NCI-H2171 treated with DMSO at 0.1 percent for 48 hours (cell line): ENCODE results near the gene PIPOX.
A peak's percentile ranks its signal among the peaks of the same experiment; 100 is the strongest.
"Not testable (repeated sequence)": the region's sequence is repeated elsewhere in the genome, so short reads cannot be mapped to it uniquely, and the experiment has no call there.

Experiments
- DNase-seq: peaks from one replicate; lab custom pipeline; 2025; lab: John Stamatoyannopoulos, UW

PIPOX gene

DNA sequence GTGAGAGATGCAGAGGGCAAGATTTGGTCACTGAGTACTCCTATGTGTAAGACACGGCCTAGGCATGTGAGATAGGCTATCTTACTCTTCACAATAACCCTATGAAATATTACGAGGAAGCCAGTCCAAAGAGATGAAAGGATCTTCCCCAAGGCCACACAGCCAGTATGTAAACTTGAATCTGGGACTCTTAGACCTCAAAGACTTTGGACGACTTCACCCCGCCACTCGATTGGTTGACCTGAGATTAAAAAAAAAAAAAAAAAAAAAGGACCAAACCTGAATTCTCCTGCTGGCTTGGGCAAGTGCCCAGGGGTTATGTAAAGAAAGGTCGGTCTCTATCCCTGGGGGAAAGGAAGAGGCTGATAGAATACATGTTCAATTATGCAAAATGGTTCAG is 33.1 kb downstream of the PIPOX start:
- DNase-seq = no peak

DNA sequence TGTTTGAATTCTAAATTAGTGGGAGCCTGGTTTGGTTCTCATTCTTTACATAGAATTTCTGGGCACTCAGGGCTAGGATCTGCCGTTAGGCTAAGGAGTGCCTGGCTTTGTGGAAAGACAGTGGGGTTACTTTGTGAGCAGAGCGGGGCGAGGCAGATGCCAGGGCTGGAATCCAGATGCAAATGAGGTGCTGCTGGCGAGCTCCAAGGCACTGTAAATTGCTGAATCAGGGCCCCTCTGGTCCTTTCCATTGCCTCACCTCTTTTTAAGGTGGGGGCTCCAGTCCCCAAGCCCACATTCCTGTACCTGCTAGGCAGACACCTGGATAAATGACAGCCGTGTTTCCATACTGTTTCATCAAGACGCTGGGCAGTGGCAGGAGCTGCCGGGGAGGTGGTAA is 33.8 kb downstream of the PIPOX start:
- no peak for DNase-seq

DNA sequence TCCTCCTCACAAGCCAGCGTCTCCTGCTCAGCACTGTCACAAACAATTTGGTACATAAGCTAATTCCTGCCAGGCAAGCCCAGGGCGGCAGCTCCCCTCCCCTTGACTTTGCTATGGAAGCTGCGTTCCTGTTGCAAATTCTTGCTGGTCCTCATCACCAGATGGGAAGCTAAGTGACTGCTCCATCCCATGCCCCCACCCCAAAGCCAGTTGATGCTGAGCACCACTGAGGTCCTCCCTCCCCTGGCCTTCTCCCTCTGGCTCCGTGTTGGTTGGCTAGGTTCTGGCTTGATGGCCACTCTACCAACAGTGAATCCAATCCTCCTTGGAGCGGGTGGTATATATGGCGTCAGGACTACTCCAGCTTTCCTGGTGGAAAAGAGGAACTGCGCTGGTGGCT is 34.4 kb downstream of the PIPOX start:
- DNase-seq = no peak

DNA sequence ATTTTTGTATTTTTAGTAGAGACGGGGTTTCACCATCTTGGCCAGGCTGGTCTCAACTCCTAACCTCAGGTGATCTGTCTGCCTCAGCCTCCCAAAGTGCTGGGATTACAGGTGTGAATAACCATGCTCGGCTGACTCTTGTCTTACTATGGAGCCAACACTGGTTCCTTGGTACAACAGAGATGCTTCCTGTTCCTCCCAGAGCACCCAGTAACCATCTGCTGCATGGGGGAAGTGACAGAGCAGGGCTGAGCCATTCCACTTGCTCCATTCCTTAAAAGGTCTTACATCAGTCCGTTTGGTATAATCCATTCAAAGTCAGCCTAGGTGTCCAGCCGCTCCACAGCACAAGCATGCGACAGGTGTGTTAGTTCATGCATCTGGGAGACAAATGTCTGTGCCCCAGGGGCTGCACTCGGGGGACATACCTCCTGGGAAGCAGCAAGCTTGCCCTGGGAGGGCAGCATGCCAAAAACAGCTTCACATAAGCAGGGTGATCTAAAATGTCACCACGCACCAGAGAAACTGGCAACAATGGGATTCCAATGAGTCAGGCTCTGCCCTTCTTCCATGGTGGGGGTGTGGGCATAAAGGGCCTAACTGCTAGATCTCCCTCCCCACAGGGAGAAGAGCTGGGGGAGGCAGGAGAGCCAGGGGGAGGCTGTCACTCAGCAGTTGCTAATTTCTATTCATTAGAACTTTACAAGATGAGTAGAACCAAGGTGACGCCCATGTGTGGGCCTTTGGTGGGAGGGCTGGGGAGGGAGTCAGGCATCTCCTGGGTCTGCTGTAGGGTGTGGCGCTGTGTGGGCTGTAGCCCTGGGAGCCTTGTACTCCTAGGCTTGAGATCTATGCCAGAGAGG is 35.5 kb downstream of the PIPOX start:
- peak; percentile 85 for DNase-seq

DNA sequence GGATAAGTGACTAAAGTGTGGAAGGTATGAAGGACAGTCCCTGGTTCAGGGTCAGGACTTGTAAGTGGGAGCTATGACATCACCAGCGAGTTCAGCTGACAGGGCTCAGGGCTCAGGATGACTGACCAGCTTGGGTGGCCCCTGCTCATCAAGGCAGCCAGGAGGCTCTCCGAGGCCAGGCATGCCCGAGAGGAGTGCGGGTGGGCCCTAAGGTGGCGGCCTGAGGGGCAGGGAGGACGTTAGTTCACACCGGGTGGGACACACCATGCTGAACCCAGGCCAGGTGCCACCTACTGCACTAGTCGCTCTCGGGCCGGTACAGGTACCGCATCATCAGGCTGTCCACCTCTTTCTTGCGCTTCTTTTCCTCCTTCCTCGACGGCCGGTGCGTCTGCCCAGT is 36.5 kb downstream of the PIPOX start:
- no peak for DNase-seq

DNA sequence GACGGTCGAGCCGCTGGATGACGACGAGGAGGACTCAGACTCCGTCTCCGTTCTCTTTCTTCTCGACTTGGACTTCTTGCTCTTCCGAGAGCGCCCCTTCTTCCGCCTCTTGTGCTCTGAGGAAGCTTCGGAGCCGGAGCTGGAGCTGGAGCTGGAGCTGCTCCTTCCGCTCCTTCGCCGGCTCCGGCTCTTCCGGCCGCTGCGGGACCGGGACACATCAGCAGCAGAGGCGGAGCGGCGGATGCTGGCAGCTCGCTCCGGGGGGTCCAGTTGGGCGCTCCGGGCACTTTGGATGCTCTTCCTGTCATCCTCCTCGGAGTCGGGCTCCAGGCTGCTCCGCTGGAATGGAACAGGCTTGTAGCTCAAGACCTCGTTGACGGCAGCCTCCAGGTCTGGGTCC is 36.9 kb downstream of the PIPOX start:
- no peak for DNase-seq

DNA sequence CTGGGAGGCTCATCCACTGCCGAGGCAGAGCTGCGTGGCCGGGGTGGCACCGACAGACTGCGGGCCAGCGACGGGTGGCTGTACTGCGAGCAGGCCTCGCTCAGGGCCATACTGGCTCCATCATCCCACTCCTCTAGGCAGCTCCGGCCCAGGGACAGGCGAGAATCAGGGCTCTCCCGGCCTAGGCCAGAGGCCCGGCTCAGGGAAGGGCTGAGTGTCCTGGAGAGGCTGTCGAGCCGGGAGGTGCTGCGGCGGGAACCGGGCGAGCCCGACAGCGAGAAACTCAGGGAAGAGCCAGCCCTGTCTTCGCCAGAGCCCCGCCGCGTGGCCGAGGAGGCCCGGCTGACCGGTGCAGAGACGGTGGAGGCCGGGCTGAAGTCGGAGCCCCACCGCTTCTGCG is 37.4 kb downstream of the PIPOX start:
- DNase-seq = no peak

DNA sequence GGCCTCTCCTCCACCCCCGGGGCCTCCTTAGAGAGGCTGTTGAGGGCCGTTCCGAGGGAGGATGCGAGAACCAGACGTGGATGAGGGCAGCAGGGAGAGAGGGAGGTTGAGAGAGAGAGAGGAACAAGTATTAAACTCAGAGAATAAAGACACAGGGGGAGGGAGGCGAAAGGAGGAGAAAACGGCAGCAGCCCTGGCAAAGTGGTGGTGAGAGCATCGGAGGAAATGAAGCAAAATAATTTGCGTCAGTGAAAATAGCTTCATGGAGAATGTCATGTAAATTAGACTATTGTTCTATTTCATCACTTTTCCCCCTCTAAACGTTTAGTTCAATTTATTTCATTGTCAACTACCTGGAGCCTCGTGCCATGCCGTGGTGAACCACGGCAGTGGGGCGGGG is 38.0 kb downstream of the PIPOX start:
- no peak for DNase-seq

DNA sequence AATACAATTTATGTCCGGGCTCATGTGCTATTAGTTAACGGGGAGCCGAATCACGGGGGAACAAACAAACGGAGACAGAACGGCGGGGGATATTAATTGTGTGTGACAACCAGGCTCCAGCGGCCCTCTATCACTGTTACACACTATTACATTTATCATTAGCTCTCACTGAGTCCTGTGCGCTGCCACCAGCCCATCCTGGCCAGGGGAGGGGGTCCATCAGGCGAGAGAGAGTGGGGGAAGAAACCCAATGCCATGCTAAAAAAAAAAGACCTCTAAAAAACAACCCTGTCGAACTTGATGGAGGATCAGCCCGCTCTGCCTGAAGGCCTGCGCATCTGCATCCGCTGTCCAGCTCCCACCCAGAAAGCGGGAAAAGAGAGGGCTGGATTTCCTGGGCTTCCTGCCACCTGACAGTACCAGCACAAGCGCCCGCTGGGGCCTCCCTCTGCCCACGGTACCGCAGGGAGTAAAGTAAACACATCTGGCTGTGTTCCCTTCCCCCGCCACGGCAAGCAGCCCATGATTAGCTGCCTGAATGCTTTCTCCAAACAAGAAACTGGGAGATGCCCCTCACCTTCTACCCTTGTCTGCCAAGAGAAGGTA is 41.7 kb downstream of the PIPOX start:
- peak; percentile 92 for DNase-seq

DNA sequence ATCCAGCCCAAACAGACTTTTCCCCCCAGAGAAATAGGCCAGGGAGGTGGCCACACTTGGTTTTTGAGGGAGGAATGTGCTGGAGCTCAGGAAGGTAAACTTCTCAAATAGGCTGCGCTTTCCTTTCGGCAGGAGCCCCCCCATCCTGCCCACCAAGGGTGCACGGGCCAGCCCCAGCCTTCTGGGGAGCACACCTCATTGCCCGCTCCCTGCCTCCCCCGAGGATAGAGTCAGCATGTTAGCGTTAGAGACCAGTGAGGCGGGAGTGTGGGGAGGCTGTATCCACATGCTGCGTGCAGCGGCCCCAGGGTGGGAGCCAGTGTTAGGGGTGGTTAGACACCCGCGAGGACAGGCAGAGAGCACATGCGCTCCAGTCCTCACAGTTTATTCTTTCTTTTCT is 42.3 kb downstream of the PIPOX start:
- DNase-seq = peak; percentile 46

DNA sequence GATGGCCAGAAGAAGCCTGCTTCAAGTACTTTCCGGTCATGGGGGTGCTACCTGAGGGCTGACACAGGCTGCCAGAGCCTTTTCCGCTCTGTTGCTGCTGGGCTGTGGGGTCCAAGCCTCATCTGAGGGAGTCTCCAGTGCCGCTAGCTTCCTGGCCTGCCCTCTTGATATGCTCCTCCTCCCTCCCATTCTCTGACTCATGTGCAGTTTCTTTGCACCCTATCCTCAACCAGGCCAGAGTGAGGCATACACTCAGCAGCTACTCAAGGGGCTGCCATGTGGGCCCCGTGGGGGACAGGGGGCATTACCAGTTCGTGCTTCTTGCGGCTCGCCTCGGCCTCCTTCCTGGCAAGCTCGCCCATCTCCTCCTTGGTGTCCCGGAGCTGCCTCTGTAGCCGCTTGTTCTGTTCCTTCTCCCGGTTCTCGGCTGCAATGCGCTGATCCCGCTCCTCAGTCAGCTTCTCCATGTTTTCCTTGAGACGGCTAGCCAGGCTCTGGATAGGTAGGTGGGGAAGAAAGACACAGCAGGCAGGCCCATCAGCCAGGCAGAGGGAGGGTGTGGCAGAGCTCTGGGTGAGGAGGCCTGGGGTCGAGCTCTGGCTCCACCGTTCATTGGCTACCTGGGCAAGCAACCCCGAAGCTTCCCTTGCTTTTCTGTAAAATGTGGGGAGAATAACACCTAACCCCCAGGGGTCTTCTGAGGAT is 43.8 kb downstream of the PIPOX start:
- no peak for DNase-seq

DNA sequence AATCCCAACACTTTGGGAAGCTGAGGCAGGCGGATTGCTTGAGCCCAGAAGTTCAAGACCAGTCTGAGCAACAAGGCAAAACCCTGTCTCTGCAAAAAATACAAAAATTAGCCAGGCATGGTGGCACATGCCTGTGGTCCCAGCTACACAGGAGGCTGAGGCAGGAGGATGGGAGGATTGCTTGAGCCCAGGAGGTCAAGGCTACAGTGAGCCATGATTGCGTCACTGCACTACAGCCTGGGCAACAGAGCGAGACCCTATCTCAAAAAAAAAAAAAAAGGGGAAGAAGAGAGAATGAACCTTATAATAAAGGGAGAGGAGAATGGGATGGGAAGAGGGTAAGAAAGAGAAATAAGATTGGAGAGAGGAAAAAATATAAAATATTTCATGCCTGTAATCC is 45.8 kb downstream of the PIPOX start:
- not testable (repeated sequence) for DNase-seq

DNA sequence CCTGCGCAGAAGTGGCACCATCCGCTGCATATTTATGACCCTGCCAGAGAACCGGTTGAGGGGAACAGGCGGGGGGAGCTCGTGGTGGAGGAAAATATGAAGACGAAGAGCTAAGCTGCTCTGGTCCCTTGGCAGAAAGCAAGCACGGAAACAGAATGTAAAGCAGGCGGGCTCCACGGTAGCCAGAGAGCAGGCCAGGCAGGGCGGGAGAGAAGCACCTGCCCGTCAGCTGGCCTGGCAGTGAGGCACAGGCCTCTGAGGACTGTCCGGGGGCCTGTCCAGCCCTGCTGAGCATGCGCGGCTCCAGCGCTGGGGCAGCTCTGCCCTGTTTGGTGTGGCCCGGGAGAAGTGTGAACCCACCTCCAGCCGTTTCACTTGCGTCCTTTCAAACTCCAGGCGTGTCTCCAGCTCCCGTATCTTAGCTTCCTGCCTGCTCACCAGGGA is 46.7 kb downstream of the PIPOX start:
- DNase-seq = no peak

DNA sequence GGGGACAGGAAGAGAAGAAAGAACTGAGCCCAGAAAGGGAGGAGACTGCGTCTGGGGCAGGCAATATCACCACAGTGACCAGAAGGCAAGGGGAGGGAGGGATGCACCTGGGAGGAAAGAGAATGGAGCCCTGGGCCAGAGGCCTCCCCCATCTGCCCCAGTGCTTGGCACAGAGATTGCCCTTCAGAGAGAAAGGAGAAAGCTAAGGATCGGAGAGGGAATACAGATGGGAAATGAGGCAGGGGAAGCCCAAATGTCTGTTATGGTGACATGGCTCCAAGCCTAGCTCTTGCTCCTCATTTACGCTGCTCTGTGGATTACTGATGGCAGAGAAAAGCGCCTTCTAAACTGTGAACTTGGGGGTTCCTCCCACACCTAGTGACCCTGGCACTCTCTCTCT is 47.2 kb downstream of the PIPOX start:
- no peak for DNase-seq

DNA sequence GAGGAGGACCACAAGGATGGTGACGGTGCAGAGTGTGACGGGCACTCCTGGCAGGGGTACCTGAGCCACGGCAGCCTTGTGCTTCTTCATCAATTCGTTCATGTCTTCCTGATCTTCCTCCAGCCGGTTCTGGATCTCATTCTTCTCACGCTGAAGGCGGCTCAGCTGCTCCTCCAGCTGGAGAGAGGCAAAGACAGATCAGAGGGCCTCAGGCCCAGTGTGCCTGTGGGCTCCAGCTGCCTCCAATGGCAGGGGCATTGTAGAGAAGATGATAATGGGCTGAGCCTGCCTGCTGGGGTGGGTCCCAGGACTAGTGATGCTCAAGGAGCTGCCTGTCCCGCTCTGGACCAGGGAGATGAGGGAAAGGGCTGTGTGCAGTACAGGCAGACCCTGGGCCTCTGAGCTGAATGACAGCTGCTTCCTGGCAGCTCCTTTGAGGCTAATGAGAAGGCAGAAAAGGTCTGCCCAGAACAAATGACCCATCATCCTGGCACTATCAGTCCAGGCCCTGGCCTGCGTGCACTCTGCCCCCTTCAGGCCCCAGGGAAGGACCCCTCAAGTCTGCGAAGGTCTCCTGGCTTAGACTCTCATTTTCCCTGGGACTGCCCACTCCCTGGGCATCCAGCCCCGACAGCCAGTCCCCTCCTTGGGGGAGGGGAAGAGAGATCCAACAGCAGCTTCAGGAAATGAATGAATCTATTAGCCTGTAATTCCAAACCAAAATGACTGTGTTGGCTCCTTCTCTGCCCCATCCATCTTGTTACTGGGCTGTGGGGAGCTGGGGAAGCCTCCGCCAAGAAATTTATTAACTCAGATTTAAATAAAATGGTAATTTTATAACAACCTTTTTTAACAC is 48.0 kb downstream of the PIPOX start:
- DNase-seq = no peak

DNA sequence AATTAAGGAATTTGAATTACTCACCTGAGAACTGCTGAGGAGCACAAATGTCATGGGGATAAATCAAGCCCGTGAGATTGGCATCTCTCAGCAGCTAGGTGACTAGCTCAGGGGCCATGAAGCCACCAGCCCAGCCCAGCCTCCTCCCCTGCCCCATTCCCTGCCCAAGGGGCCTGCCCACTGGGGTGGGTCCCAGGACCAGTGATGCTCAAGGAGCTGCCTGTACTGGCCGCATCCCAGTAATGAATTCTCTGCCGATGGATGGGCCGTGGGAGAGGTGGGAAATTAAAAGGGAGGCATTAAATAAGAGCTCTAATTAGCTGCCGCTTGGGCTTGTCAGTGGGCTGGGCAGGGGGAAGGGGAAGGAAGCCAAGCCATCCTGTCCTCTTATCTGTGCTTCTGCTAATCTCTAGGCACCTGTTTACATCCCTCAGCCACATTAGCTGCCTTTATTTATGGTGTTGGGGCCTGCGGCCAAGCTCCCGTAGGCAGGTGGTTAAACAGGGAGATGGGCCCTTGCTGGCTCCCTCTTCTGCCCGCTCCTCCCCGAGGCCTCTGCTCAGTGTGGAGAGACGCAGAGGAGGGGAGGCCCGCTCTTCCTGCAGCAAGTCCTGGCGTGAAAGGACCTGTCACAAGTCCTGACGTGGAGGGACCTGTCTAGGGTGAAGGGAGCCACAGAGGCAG is 48.8 kb downstream of the PIPOX start:
- peak; percentile 31 for DNase-seq

DNA sequence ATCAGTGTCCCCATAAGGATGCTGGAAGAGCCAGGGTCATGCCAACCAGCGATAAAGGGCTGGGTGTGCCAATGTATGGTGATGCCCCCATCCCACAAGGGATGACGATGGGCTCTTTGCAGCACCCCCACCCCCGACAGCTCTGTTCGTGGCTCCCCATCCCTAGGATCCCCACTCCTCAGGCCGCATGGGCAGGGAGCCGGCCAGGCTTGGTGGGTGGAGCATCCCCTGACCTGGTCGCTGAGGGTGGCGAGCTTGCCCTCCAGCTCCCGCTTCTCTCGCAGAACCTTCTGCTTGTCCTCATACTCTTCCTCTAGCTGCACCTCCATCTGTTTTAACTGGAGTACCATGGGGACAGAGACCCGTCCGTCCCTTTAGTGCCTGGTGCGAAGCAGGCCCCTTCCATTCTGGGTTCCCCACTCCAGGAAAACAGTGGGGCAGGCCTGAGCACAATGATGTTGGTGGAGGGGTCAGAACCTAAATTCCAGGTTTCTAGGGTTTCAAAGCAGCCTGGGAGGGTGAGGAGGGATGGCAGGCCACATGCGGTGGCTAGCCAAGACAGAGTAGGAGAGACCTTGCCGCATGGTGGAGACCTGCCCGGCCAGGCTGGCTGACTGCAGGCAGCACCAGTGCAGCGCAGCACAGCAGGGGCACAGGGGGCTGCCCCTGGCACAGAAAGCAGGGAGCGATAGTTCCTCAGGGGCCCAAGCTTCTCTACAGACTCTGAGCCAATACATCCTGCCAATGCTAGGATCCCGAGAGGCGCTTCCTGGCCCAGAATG is 50.3 kb downstream of the PIPOX start:
- DNase-seq = no peak

DNA sequence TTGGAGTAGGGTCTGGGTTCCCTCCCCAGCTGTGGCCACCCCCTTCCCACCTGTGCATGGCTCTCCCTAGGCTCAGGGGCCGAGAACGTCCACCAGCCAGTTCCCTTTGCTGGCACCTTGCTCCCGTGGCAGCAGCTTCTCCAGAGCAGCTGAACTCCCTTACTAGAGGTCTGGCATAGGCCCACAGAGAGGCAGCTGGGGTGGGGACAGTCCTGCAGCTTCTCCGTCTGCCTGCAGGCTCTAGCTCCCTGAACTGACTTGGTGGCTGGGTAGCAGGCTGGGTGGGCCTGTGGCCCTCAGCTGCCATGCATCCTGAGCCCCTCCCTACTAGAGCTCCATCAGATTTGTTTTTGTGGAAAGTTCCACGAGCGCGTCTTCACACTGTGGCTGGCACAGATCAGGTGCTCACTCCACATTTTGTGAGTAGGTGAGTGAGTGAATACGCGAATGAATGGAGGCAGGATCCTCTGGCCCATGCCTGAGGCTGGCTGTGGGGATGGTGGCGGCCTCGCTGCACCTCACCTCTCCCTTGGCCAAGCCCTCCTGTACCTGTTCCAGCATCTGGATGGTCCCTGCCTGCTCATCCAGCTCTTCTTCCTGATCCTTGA is 51.3 kb downstream of the PIPOX start:
- no peak for DNase-seq

DNA sequence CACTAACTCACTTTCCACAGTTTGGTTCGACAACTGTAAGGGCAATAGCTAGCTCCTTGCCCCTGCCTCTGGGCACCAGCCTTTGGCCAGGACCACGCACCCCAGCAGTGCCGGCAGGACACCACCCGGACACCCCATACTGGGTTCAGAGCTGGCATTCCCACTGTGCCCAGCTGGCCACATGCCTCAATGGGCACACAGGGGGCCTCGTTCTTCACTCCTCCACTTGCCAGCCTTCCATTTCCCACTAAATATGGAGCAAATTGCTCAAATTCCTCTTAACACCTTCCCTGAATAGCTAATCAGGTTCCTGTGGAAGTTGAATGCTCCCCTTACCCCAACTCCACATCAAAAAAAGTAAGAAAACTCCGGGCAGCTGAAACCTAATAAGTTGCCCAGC is 52.5 kb downstream of the PIPOX start:
- no peak for DNase-seq

DNA sequence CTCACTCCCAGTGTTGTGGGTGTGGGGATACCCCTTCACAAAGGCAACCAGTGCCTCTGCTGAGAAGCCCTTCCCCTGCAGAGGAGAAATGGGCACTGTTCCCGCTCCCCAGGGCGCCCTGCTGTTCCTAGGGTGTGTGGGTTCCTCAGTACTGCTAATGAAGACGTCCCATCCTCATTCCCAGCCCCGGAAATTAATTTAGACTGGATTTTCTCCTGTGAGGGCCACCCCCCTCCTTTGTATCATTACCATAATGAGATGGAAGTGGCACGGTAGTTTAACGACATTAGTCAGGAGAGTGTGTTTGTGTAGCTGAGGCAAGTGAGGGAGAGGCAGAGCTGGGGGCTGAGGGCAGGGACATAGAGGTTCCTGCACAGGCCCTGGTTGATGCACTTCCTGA is 53.2 kb downstream of the PIPOX start:
- no peak for DNase-seq
